ENCODE data around the gene SPON2. TPM values are rescaled to one million over a fixed set of nuclear protein-coding genes. Genes with fewer than 3 reads are reported as not detected.

SPON2 gene
- total RNA-seq, 1 donor = 21.1 TPM

DNA sequence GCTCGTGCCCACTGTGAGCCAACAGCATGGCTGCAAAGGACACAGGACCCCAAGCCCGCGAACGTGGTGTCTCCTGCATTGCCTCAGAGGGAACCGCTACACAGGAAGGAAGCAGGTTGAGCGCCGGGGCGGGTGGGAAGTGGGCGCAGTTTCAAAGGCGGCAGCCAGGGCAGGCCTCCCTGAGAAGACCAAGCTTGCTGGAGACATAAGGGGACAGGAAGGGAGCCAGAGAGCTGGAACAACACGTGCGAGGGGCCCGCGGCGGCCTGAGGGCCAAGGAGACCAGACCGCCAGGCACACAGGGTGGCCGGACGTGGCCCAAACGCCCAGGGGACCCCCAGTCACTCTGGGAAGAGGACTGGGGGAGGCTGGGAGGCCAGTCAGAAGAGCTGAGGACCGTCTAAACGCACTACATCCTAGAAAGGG is 44.5 kb upstream of the SPON2 start:
- no peak overlapping the region for H3K4me3 ChIP-seq (ENCODE audit: low read depth, low read length)
- TF ChIP-seq, protein P1, sequence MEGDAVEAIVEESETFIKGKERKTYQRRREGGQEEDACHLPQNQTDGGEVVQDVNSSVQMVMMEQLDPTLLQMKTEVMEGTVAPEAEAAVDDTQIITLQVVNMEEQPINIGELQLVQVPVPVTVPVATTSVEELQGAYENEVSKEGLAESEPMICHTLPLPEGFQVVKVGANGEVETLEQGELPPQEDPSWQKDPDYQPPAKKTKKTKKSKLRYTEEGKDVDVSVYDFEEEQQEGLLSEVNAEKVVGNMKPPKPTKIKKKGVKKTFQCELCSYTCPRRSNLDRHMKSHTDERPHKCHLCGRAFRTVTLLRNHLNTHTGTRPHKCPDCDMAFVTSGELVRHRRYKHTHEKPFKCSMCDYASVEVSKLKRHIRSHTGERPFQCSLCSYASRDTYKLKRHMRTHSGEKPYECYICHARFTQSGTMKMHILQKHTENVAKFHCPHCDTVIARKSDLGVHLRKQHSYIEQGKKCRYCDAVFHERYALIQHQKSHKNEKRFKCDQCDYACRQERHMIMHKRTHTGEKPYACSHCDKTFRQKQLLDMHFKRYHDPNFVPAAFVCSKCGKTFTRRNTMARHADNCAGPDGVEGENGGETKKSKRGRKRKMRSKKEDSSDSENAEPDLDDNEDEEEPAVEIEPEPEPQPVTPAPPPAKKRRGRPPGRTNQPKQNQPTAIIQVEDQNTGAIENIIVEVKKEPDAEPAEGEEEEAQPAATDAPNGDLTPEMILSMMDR (IDR thresholded peaks at IDR 0.05; ENCODE audit: insufficient read depth, low read length) = no peak
- no peak for DNase-seq (ENCODE audit: low read depth)

DNA sequence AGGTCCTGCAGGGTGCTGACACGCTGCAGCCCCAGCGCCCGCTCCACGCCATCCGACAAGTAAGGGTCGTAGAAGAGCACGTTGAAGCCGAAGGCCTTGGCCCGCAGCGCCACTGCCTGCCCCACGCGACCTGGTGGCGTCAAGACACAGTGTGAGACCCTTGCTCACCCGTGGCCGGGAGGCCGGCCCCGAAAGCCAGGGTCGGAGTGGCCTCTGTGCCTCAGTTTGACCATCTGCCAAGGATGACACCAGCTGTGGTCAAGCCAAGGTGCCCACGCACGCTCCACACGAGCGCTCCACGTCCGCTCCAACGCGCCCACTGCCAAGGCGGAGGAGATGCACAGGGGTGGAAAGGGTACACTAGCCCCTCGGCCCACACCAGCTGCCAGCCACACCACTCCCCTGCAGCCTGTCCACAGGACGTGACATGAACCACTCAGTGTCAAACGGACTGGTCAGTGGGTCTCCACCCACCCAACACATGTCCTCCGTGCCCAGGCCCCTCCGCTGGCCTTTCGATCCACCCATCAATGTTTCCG is 43.8 kb upstream of the SPON2 start:
- DNase-seq (ENCODE audit: low read depth) = no peak
- TF ChIP-seq, protein P1 (IDR thresholded peaks at IDR 0.05; ENCODE audit: insufficient read depth, low read length) = no peak
- no peak overlapping the region for H3K4me3 ChIP-seq (ENCODE audit: low read depth, low read length)

DNA sequence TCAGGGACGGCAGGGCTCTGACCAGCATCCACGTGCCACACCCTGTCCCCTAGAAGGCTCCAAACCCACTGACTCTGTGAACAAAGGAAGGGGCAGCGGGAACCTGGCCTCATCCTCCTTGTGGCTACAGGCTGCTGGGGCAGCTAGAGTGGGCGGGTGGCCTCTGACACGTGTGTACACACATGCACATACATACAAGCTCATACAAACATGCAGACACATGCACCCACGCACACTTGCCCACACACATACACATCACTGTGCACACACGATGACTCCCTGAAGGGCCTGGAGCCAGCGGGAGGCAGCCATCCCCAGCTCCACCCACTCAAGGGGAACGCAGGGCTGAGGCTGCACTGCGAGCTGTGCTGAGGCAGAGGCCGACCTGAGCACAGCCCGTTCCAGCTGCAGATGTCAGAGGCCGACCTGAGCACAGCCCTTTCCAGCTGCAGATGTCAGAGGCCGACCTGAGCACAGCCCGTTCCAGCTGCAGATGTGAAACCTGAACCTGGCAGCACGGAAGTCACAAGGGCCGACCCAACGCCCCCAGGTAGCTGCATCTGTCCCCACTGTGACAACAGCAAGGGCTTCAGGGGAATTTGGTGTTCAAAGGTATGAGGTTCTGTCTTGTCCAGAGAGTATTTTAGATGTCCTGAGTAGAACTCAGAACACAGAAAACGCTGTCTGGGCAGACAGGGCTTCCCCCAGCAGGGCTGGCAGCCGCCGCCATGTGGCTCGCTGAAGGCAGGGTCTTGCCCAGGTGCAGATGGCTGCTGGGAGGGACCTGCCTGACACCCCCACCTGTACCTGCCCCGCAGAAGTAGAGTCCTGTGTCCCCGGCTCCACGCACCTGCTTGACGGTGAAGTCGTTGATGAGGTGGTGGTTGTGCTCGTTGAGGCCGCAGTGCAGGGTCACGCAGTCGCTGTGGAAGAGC is 43.0 kb upstream of the SPON2 start:
- TF ChIP-seq, protein P1 (IDR thresholded peaks at IDR 0.05; ENCODE audit: insufficient read depth, low read length) = no peak
- no peak for DNase-seq (ENCODE audit: low read depth)
- H3K4me3 ChIP-seq (ENCODE audit: low read depth, low read length) = no peak overlapping the region

DNA sequence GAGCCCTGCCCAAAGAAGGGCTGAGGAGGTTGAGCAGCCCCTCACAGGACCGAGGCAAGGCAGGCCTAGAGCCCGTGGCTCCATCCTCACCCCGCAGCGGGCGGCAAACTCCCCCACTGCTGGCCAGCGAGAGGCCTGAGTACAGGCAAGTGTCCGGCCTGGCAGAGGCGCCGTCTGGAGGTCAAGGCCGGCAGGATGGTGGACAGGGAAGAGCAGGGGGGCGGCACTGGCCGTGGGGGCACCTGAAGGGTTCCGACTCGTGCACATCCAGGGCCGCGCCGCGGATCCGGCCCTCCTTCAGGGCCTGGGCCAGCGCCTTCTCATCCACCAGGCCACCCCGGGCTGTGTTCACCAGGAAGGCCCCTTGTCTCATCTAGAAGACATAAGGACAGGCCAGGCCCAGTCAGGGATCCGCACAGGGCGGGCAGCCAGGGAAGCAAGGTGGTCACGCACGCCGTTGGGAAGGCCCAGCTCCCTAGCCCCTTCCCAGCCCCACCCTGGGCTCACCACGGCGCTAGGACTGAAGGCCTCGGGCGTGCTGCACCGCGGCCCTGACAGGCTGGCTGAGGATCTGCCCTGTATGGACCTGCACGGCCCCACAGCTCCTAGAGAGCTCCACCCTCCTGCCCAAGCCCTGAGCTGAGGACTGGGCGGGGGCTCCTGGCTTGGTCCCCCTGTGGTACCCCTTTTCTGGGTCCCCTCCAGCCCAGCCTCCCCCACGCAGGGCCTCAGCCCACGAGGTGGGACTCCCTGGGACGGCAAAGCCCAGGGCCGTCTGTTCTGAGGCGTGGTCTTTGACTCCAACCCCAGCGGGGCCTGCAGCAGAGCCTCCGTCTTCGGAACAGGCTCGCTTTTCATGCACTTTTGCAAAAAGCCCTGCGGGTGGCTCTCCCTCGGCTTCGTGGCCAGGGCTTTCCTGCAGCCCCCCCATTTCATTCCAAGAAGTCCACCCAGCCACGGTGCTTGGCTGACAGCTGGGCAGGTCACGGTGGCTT is 42.0 kb upstream of the SPON2 start:
- no peak overlapping the region for H3K4me3 ChIP-seq (ENCODE audit: low read depth, low read length)
- DNase-seq (ENCODE audit: low read depth) = no peak
- TF ChIP-seq, protein P1 (IDR thresholded peaks at IDR 0.05; ENCODE audit: insufficient read depth, low read length) = no peak

DNA sequence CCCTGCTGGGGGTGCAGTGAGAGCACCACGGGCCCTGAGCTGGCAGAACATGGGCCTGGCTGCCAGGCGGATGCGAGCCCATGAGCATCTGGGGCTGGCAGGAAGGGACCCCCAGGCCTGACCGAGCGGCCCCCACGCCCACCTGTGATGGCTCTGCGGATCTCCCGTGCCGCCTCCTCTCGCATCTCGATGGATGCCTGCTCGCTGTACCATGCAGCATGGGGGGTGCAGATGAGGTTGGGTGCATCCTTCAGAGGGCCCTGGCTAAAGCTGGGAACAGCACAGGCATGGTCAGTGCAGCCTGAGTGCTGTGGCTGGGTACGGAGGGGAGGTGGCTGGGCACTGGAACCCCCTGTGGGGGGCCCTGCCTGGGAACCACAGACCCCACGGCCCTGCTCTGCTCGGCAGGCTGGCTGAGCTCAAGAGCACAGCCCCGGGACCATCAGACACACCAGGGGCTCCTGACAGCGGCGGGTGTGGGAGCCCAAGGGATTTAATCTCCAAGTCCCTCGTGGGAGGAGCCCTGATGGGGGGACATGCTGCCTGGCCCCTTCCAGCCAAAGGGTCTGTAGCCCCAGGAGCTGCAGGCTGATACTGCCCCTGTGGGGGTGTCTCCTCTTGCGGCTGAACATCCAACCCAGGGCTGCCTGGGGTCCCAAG is 41.1 kb upstream of the SPON2 start:
- TF ChIP-seq, protein P1 (IDR thresholded peaks at IDR 0.05; ENCODE audit: insufficient read depth, low read length) = no peak
- no peak overlapping the region for H3K4me3 ChIP-seq (ENCODE audit: low read depth, low read length)
- DNase-seq (ENCODE audit: low read depth) = no peak

Data from fibroblast of the aortic adventitia (primary cell).